ENCODE measurements around the gene TAS2R14. TPM values are rescaled to one million over a fixed set of nuclear protein-coding genes. Genes with fewer than 3 reads are reported as not detected.

Gene TAS2R14
- total RNA-seq, 1 donor from 2014 or later: 3.8 TPM

DNA sequence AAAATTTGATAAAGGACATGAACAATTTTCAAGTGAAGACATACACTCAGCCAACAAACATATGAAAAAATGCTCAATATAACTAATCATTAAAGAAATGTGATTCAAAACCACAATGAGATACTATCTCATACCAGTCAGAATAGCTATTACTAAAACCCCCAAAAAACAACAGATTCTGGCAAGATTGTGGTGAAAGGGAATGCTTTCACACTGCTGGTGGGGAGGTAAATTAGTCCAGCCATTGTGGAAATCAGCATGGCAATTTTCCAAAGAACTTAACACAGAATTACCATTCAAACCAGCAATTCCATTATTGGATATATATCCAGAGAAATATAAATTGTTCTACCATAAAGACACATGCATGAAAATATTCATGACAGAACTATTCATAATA is 18.7 kb upstream of the TAS2R14 start:
- TF ChIP-seq, protein P1, sequence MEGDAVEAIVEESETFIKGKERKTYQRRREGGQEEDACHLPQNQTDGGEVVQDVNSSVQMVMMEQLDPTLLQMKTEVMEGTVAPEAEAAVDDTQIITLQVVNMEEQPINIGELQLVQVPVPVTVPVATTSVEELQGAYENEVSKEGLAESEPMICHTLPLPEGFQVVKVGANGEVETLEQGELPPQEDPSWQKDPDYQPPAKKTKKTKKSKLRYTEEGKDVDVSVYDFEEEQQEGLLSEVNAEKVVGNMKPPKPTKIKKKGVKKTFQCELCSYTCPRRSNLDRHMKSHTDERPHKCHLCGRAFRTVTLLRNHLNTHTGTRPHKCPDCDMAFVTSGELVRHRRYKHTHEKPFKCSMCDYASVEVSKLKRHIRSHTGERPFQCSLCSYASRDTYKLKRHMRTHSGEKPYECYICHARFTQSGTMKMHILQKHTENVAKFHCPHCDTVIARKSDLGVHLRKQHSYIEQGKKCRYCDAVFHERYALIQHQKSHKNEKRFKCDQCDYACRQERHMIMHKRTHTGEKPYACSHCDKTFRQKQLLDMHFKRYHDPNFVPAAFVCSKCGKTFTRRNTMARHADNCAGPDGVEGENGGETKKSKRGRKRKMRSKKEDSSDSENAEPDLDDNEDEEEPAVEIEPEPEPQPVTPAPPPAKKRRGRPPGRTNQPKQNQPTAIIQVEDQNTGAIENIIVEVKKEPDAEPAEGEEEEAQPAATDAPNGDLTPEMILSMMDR (IDR thresholded peaks at IDR 0.05): no peak
- Mint-ChIP-seq H3K36me3 (ENCODE audit: unreplicated experiment) (peaks cover 25% of the 10 kb centered on the region), H3K4me1 (ENCODE audit: unreplicated experiment) (peaks cover 12% of the 10 kb centered on the region), H3K9me3 (ENCODE audit: unreplicated experiment) (peaks cover 35% of the 10 kb centered on the region), H3K27me3 (ENCODE audit: unreplicated experiment) (no peaks in the 10 kb centered on the region), H3K27ac (ENCODE audit: unreplicated experiment) (no peak overlapping the region), H3K4me3 (ENCODE audit: unreplicated experiment) (no peak overlapping the region)
- no peak for DNase-seq (ENCODE audit: extremely low spot score, unreplicated experiment)

- Mint-ChIP-seq H3K27ac (ENCODE audit: unreplicated experiment) (no peak overlapping the region), H3K4me3 (ENCODE audit: unreplicated experiment) (no peak overlapping the region), H3K9me3 (ENCODE audit: unreplicated experiment) (peaks cover 37% of the 10 kb centered on the region), H3K4me1 (ENCODE audit: unreplicated experiment) (peaks cover 14% of the 10 kb centered on the region), H3K27me3 (ENCODE audit: unreplicated experiment) (no peaks in the 10 kb centered on the region), H3K36me3 (ENCODE audit: unreplicated experiment) (peaks cover 25% of the 10 kb centered on the region)
- DNase-seq (ENCODE audit: extremely low spot score, unreplicated experiment): no peak
- TF ChIP-seq, protein P1 (IDR thresholded peaks at IDR 0.05): no peak
These were observed 17.0 kb upstream of the TAS2R14 start for GRCh38 chr12:10956085-10956484.

- Mint-ChIP-seq H3K27ac (ENCODE audit: unreplicated experiment) (no peak overlapping the region), H3K36me3 (ENCODE audit: unreplicated experiment) (peaks cover 36% of the 10 kb centered on the region), H3K27me3 (ENCODE audit: unreplicated experiment) (no peaks in the 10 kb centered on the region), H3K4me3 (ENCODE audit: unreplicated experiment) (no peak overlapping the region), H3K9me3 (ENCODE audit: unreplicated experiment) (peaks cover 55% of the 10 kb centered on the region), H3K4me1 (ENCODE audit: unreplicated experiment) (peaks cover 14% of the 10 kb centered on the region)
- TF ChIP-seq, protein P1 (IDR thresholded peaks at IDR 0.05): no peak
- DNase-seq (ENCODE audit: extremely low spot score, unreplicated experiment): no peak
These were observed 13.6 kb upstream of the TAS2R14 start for GRCh38 chr12:10952645-10953044.

- no peaks in the 10 kb centered on the region for H3K27me3 Mint-ChIP-seq (ENCODE audit: unreplicated experiment)
- no peaks in the 10 kb centered on the region for H3K4me1 Mint-ChIP-seq (ENCODE audit: unreplicated experiment)
- H3K36me3 Mint-ChIP-seq (ENCODE audit: unreplicated experiment): peaks cover 19% of the 10 kb centered on the region
- H3K9me3 Mint-ChIP-seq (ENCODE audit: unreplicated experiment): peaks cover 40% of the 10 kb centered on the region
- H3K27ac Mint-ChIP-seq (ENCODE audit: unreplicated experiment): no peak overlapping the region
- no peak for DNase-seq (ENCODE audit: extremely low spot score, unreplicated experiment)
- TF ChIP-seq, protein P1 (IDR thresholded peaks at IDR 0.05): no peak
- H3K4me3 Mint-ChIP-seq (ENCODE audit: unreplicated experiment): no peak overlapping the region
These were observed 4.1 kb upstream of the TAS2R14 start for GRCh38 chr12:10943167-10943566.

GRCh38 chr12:10941916-10942607 is 3.0 kb upstream of the TAS2R14 start:
- no peak overlapping the region for H3K27ac Mint-ChIP-seq (ENCODE audit: unreplicated experiment)
- no peaks in the 10 kb centered on the region for H3K4me1 Mint-ChIP-seq (ENCODE audit: unreplicated experiment)
- H3K9me3 Mint-ChIP-seq (ENCODE audit: unreplicated experiment): peaks cover 29% of the 10 kb centered on the region
- TF ChIP-seq, protein P1 (IDR thresholded peaks at IDR 0.05): no peak
- H3K27me3 Mint-ChIP-seq (ENCODE audit: unreplicated experiment): no peaks in the 10 kb centered on the region
- peaks cover 9% of the 10 kb centered on the region for H3K36me3 Mint-ChIP-seq (ENCODE audit: unreplicated experiment)
- no peak for DNase-seq (ENCODE audit: extremely low spot score, unreplicated experiment)
- H3K4me3 Mint-ChIP-seq (ENCODE audit: unreplicated experiment): no peak overlapping the region

All from osteocyte (in vitro differentiated cells).